Osteocyte (in vitro differentiated cells): Measurements from ENCODE around the gene PAF1. TPM values are rescaled to one million over a fixed set of nuclear protein-coding genes. Genes with fewer than 3 reads are reported as not detected.

Source experiments
- DNase-seq: peaks from one replicate; pipeline ENCODE4 v3.0.0; 2021; ENCODE audit warnings: mixed read lengths; ENCODE audit not compliant: unreplicated experiment; ENCODE audit errors: extremely low spot score
- H3K27ac Mint-ChIP-seq: one replicate; pipeline ENCODE4 v1.8.0; 2021; ENCODE audit warnings: mild to moderate bottlenecking, mixed read lengths; ENCODE audit not compliant: unreplicated experiment
- H3K27me3 Mint-ChIP-seq: one replicate; pipeline ENCODE4 v1.8.0; 2021; ENCODE audit warnings: mixed read lengths; ENCODE audit not compliant: unreplicated experiment
- H3K36me3 Mint-ChIP-seq: one replicate; pipeline ENCODE4 v1.8.0; 2021; ENCODE audit warnings: mixed read lengths; ENCODE audit not compliant: unreplicated experiment
- H3K4me1 Mint-ChIP-seq: one replicate; pipeline ENCODE4 v1.8.0; 2021; ENCODE audit warnings: mixed read lengths; ENCODE audit not compliant: unreplicated experiment
- H3K4me3 Mint-ChIP-seq: one replicate; pipeline ENCODE4 v1.8.0; 2021; ENCODE audit warnings: mild to moderate bottlenecking, moderate library complexity, mixed read lengths; ENCODE audit not compliant: unreplicated experiment
- H3K9me3 Mint-ChIP-seq: one replicate; pipeline ENCODE4 v1.8.0; 2021; ENCODE audit warnings: mixed read lengths; ENCODE audit not compliant: unreplicated experiment
- total RNA-seq: library from RNA; stranded (reverse); gene quantifications from 2 replicates; pipeline ENCODE4 v1.2.1, GENCODE V29; 2021
- TF ChIP-seq, protein P1 (sequence below): fragments of 200-600 bp; sonication (generic); IDR thresholded peaks from 2 replicates; pipeline ENCODE4 v1.5.0; 2021; ENCODE audit warnings: antibody characterized with exemption, mild to moderate bottlenecking, moderate library complexity

Gene PAF1
- total RNA-seq, 1 donor from 2014 or later = 45.9 TPM

GRCh38 chr19:39428283-39429112 is 37.6 kb upstream of the PAF1 start:
- H3K9me3 Mint-ChIP-seq = no peaks in the 10 kb centered on the region
- peak overlapping the region; percentile 85 for H3K27ac Mint-ChIP-seq
- H3K27me3 Mint-ChIP-seq = no peaks in the 10 kb centered on the region
- TF ChIP-seq, protein P1, sequence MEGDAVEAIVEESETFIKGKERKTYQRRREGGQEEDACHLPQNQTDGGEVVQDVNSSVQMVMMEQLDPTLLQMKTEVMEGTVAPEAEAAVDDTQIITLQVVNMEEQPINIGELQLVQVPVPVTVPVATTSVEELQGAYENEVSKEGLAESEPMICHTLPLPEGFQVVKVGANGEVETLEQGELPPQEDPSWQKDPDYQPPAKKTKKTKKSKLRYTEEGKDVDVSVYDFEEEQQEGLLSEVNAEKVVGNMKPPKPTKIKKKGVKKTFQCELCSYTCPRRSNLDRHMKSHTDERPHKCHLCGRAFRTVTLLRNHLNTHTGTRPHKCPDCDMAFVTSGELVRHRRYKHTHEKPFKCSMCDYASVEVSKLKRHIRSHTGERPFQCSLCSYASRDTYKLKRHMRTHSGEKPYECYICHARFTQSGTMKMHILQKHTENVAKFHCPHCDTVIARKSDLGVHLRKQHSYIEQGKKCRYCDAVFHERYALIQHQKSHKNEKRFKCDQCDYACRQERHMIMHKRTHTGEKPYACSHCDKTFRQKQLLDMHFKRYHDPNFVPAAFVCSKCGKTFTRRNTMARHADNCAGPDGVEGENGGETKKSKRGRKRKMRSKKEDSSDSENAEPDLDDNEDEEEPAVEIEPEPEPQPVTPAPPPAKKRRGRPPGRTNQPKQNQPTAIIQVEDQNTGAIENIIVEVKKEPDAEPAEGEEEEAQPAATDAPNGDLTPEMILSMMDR = no peak
- peaks cover 28% of the 10 kb centered on the region for H3K36me3 Mint-ChIP-seq
- DNase-seq = peak; percentile 94
- peak overlapping the region; percentile 35 for H3K4me3 Mint-ChIP-seq
- peaks cover 48% of the 10 kb centered on the region for H3K4me1 Mint-ChIP-seq

GRCh38 chr19:39427707-39428106 is 36.8 kb upstream of the PAF1 start:
- H3K9me3 Mint-ChIP-seq = no peaks in the 10 kb centered on the region
- H3K4me1 Mint-ChIP-seq = peaks cover 46% of the 10 kb centered on the region
- no peaks in the 10 kb centered on the region for H3K27me3 Mint-ChIP-seq
- peaks cover 24% of the 10 kb centered on the region for H3K36me3 Mint-ChIP-seq
- TF ChIP-seq, protein P1 = no peak
- DNase-seq = no peak
- H3K4me3 Mint-ChIP-seq = peak overlapping the region; percentile 35
- peak overlapping the region; percentile 85 for H3K27ac Mint-ChIP-seq

- TF ChIP-seq, protein P1 = no peak
- no peak for DNase-seq
- Mint-ChIP-seq H3K4me1 (peaks cover 44% of the 10 kb centered on the region), H3K9me3 (no peaks in the 10 kb centered on the region), H3K4me3 (no peak overlapping the region), H3K27ac (peak overlapping the region; percentile 59), H3K27me3 (no peaks in the 10 kb centered on the region), H3K36me3 (peaks cover 26% of the 10 kb centered on the region)
Measured at GRCh38 chr19:39426170-39426569, 35.3 kb upstream of the PAF1 start.

GRCh38 chr19:39425744-39426143 is 34.8 kb upstream of the PAF1 start:
- Mint-ChIP-seq H3K27ac (peak overlapping the region; percentile 59), H3K36me3 (peaks cover 26% of the 10 kb centered on the region), H3K9me3 (no peaks in the 10 kb centered on the region), H3K4me3 (no peak overlapping the region), H3K4me1 (peaks cover 39% of the 10 kb centered on the region), H3K27me3 (no peaks in the 10 kb centered on the region)
- no peak for DNase-seq
- TF ChIP-seq, protein P1 = no peak

DNA sequence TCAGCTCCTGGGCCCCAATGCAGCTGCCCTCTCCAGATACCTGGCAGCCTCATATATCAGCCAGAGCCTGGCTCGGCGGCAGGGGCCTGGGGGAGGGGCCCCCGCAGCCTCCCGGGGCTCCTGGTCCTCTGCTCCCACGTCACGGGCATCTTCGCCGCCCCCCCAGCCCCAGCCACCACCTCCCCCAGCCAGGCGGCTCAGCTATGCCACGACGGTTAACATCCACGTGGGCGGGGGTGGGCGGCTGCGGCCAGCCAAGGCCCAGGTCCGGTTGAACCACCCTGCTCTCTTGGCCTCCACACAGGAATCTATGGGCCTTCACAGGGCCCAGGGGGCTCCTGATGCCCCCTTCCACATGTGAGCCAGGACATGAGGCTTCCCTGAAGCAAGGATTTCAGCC is 34.0 kb upstream of the PAF1 start:
- H3K27ac Mint-ChIP-seq = no peak overlapping the region
- DNase-seq = no peak
- H3K4me3 Mint-ChIP-seq = no peak overlapping the region
- H3K4me1 Mint-ChIP-seq = peaks cover 34% of the 10 kb centered on the region
- TF ChIP-seq, protein P1 = no peak
- H3K27me3 Mint-ChIP-seq = no peaks in the 10 kb centered on the region
- H3K36me3 Mint-ChIP-seq = peaks cover 28% of the 10 kb centered on the region
- no peaks in the 10 kb centered on the region for H3K9me3 Mint-ChIP-seq
